ENCODE measurements around the gene ENPP7.

DNA sequence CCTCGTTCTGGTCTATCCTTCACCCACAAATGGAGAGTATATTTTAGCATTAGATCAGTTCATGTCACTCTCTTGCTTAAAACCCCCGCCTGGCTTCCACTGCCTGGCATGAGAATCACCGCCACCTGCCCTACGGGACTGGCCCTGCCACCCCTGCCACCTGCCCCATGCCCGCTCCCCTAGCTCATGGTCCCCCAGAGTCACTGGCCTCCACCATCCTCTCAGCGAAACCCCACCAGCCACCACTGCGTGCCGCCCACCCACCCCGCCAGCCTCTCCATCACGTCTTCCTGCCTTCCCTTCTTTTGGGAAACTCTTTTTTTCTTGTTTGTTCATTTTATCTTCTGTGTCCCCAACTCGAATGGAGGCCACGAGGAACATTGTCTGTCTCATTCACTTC, 982 bp upstream of the ENPP7 start:
- TF ChIP-seq, protein P1, sequence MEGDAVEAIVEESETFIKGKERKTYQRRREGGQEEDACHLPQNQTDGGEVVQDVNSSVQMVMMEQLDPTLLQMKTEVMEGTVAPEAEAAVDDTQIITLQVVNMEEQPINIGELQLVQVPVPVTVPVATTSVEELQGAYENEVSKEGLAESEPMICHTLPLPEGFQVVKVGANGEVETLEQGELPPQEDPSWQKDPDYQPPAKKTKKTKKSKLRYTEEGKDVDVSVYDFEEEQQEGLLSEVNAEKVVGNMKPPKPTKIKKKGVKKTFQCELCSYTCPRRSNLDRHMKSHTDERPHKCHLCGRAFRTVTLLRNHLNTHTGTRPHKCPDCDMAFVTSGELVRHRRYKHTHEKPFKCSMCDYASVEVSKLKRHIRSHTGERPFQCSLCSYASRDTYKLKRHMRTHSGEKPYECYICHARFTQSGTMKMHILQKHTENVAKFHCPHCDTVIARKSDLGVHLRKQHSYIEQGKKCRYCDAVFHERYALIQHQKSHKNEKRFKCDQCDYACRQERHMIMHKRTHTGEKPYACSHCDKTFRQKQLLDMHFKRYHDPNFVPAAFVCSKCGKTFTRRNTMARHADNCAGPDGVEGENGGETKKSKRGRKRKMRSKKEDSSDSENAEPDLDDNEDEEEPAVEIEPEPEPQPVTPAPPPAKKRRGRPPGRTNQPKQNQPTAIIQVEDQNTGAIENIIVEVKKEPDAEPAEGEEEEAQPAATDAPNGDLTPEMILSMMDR (IDR thresholded peaks at IDR 0.05): no peak
- TF ChIP-seq POLR2A (IDR thresholded peaks at IDR 0.05): no peak

All from uterus (tissue), 2 donors.